UCSD-AML1 (cell line): ENCODE data around the gene DUSP15.
"Not testable (repeated sequence)": the region's sequence is repeated elsewhere in the genome, so short reads cannot be mapped to it uniquely, and the experiment has no call there.

ENCODE experiments used
- DNase-seq: peaks from one replicate; lab custom pipeline; 2025; ENCODE audit not compliant: unreplicated experiment; lab: John Stamatoyannopoulos, UW

Gene DUSP15, protein sequence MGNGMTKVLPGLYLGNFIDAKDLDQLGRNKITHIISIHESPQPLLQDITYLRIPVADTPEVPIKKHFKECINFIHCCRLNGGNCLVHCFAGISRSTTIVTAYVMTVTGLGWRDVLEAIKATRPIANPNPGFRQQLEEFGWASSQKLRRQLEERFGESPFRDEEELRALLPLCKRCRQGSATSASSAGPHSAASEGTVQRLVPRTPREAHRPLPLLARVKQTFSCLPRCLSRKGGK

DNA sequence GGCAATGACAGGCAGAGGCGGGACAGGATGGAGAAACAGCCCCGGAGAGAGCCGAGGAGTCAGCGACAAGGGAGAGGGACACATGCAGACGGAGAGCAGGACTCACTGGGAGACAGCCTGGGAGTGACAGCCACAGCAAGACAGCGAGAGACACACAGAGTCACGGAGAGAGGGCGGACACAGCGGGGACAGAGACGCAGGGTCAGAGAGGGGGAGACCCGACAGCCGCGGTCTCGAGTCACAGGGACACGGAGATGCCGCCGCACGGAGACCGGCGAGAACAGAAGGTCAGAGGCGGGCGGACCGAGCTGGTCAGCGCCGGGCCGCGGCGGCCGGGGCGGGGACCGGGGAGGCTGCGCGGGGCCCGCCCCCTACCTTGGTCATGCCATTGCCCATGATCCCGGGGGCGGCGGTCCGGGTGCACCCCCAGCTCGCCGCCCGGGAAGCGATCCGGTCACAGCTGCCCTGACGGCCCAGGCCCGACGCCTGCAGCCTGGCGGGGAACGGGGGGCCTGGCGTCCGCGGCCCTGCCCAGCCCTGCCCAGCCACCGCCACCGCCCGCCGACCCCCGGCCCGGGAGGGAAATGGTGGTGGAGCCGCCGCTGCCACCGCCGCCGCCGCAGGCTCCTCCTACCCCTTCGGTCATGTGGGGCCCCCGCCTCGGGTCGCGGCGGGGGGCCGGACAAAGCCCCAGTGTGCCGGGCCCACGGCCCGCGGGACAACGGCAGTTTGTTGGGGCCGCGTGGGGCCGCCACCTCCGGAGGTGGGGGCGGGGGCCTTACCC is at the start of gene DUSP15, which contains the start of gene TTLL9:
DUSP15 (minus strand) TSS at position 586 of the 784 bp plus-strand sequence; CDS start at position 396, 190 bp downstream.
TTLL9 (plus strand) TSS at position 693 of the 784 bp plus-strand sequence. CDS start 493 bp downstream, outside the sequence.
- DNase-seq: no peak

- DNase-seq: no peak
Measured at GRCh38 chr20:31919410-31920155, 49.3 kb upstream of the DUSP15 start.

DNA sequence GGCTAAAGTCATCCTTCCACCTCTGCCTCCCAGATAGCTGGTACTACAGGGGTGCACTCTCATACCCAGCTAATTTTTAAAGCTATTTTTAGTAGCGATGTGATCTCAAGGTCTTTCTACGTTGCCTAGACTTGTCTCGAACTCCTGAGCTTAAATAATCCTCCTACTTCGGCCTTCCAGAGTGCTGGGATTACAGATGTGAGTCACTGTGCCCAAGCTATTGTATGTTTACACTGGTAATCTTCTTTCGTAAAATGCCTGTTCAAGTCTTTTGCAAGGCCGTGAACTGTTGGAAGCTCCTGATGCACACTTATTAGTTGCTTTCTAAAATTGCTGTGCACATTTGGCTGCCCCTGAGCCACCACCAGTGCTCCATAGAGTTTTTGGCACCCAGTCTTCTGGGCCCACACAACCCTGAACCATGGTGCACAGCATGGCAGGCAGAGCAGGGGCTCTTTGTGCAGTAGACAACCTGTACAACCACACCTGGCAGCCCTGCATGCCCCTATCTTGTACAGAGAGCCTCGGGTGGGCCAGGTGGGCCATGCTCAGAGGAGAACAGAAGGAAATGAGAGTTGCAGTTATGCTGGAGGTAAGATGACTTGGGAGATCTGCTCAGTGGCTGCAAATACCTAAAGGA is 48.3 kb upstream of the DUSP15 start:
- no peak for DNase-seq

DNA sequence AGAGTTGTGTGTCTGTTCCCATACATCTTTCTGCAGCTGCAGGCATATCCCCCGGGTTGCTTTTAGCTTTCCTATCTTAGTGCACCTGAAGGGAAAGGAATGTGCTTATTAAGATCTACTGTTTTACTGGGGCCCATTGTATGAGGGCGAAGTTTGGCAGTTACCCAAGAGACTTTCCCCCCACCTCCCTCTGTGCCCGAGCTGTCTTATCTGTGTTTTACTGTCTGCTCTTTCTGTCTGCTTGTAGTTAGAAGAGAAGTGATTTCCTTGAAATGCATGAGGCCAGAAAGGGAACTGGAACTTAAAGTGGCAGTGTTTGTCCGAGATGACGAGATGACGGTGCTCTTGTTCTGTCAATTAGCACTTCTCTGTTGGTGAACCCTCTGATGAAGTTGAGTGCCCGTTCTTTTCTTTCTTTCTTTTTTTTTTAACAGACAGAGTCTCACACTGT is 47.7 kb upstream of the DUSP15 start:
- not testable (repeated sequence) for DNase-seq

DNA sequence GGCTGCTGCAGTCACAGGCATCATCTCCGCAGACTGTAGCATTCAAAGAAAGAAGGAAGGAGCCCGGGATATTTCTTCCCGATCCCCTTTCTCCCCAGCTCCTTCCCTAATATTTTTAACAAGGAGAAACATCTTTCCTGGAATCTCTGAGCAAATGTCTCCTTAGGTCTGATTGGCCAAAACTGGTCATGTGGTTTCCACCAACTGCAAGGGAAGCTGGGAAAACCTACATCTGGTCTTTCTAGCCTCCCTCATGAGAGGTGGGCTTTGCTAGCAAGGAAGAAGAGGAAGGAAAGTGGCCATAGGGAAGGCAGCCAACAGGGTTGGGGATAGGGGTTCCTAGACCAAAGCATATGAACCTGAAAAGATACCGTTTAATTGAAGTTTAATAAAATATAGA is 46.4 kb upstream of the DUSP15 start:
- DNase-seq: no peak

- no peak for DNase-seq
Measured at GRCh38 chr20:31915491-31916280, 45.4 kb upstream of the DUSP15 start.

DNA sequence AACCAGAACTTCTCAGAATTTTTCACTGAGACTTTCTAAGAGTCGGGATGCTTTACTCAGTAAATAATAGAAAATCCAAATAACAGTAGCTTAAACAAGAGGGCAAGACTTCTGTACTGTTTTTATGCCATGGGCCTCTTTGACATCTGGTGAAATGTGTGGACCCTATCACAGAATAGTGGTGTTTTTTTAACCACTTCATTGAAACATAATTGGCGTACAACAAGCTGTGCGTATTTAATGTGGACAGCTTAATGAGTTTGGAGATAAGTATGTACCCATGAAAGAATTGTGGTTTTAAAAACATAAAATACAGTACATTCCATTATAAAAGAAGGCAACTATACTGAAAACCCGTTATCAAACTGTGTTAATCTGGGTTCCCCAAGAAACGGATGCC is 43.8 kb upstream of the DUSP15 start:
- no peak for DNase-seq

DNA sequence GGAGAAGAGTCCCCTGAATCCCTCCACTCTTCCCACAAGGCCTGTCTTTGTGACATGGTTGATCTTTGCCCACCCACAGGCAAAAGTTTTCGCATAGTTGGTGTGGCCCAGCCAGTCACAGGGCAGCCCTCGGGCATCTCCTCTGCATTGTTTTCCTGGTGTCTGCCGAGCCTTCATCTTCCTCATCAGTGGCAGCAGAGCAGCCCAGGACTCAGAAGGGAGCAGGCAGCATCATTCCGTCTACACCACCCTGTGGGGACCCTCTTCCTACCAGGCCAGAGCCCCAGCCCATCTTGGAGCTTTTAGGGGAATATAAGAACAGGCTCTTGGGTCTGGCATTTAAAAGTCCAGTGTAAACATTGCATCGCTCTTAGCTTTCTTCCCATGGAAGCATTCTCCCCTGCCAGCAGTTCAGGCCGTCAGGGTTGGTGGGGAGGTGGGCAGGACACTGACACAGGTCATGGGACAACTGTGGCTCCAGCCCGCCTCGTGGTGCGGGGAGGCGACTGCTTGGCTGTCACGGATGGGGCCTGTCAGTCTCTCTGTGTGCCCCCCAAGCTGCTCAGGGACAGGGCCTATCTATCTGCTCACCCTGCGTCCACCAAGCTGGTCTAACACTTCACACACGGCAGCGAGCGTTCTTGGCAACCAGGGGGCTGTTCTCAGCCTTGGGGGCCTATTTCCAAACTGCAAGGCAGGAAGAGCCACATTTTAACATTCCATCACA is 43.3 kb upstream of the DUSP15 start:
- DNase-seq: no peak

DNA sequence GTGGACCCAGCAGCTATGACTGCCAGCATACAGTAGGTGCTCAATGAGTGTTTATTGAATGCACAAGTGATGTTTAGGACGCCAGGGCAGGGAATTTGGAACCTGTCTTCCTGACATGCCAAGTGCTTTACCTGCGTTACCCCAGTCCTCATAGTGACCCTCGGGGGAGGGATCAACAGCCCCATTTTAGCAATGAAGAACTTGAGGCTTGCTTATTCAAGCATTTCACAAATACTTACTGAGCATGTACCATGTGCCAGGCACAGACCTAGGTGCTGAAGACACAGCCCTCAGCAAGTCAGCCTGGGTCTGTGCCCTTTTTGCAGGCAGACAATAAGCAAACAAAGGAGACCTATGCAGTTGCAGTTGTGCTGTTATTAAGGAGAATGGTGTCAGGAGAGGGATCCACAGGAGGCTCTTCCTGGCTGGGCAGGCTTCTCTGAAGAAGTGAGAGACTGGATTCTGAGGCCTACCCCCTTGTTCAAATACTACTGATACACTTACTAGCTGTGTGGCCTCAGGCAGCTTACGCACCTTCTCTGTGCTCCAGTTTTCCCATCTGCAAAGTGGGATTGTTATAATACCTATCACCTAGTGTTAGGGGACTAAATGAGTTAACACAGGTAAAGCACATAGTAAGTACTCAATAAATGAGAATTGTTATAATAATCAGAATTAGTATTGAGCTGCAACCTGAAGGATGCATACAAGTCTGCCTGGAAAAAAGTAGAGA is 39.9 kb upstream of the DUSP15 start:
- DNase-seq: no peak

DNA sequence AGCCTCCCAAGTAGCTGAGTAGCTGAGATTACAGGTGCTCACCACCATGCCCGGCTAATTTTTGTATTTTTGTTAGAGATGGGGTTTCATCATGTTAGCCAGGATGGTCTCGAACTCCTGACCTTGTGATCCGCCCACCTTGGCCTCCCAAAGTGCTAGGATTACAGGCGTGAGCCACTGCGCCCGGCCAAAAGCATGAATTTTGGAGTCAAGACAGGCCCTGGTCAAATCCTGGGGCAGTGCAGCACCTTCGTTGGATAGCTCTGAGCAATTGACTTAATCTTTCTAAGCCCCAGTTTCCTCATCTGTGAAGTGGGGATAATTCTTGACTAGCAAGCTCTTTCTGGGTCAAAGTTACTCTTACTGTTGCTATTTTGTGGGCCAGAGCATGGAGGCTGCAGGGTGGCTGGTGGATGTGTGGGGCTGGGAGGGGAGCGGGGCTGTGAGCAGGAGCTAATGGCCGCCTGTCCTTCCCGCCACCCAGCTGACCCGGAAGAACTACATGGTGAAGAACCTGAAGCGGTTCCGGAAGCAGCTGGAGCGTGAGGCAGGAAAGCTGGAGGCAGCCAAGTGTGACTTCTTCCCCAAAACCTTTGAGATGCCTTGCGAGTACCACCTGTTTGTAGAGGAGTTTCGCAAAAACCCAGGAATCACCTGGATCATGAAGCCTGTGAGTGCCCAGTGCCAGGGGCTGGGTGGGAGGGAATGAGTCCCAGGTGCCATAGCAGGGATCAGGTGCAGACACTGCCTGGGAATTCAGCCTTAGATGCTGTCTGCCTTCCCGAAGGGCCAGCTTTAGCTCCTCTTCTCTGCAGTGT is 39.1 kb upstream of the DUSP15 start:
- no peak for DNase-seq

GRCh38 chr20:31908424-31908823 is 38.1 kb upstream of the DUSP15 start:
- DNase-seq: no peak

- DNase-seq: no peak
Measured at GRCh38 chr20:31908016-31908415, 37.7 kb upstream of the DUSP15 start.

DNA sequence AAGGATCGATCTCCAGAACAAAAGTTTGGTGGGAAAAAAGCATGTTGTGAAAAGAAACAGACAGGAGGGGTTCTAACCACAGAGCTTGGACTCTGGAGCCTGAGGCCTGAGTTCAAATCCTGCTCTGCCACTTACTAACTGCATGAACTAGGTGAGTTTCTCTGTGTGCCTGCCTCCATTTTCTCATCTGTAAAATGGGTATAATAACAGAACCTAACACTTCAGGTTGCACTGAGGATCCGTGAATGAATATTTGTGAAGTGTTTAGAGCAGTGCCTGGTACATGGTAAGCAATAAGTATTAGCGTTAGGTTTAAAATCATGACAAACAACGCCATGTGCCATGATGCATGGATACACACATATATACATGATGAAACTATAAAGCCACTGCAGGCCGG is 36.7 kb upstream of the DUSP15 start:
- no peak for DNase-seq

- no peak for DNase-seq
Measured at GRCh38 chr20:31906001-31906400, 35.7 kb upstream of the DUSP15 start.

DNA sequence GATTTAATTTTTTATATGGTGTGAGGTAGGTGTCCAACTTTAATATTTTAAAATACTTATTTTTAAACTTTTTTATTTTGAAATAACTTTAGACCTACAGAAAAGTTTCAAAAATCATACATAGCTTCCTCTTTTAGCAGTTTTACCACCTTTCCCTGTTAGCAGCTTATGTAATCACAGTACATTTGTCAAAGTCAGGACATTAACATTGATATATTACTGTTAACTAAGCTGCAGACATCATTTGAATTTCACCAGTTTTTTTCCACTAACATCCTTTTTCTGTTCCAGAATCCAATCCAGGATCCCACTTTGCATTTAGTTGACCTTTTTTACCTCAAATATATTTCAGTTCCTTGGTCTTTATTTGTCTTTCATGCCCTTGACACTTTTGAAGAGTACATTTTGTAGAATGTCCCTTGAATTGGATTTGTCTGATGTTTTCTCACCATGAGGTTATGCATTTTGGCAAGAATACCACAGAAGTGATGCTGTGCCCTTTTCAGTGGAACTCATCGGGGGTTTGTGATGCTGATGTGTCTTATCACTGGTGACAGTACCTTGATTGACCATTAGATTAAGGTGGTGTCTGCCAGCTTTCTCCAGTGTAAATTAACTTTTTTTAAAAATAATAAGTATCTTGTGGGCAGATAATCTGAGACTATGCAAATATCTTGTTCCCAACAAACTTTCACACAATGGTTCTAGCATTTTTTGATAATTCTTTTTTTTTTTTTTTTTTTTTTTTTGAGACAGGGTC is 33.5 kb upstream of the DUSP15 start:
- no peak for DNase-seq

- DNase-seq: no peak
Measured at GRCh38 chr20:31901615-31902014, 31.3 kb upstream of the DUSP15 start.

DNA sequence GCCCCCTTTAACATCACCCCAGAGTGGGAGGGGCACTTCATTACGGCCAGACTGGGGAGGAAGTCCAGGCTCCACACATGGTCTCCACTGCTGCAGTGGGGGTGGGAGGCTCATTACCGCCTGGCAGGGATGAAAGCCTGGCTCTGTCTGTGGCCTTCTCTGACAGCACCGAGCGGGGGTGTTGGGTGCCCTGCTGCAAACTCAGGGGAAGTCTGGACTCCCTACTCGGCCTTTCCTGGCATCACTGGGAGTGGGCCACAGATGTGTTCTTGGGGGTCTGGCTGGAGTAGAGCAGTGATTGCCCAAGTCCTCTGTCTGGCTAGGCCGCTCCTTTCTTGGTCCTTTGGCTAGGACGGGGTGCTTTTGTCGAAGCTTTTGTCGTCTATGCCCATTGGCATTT is 27.2 kb upstream of the DUSP15 start:
- DNase-seq: no peak
